Measurements from ENCODE around the gene CHMP3. TPM values are rescaled to one million over a fixed set of nuclear protein-coding genes. Genes with fewer than 3 reads are reported as not detected.

The CHMP3 gene
- total RNA-seq, 1 experiment from 2014 or later: 123 TPM

- Mint-ChIP-seq H3K27ac (ENCODE audit: low read depth, unreplicated experiment) (no peak overlapping the region), H3K36me3 (ENCODE audit: insufficient read depth, unreplicated experiment) (peaks cover 86% of the 10 kb centered on the region), H3K4me1 (ENCODE audit: insufficient read depth, unreplicated experiment) (no peaks in the 10 kb centered on the region), H3K9me3 (ENCODE audit: unreplicated experiment) (no peaks in the 10 kb centered on the region), H3K27me3 (ENCODE audit: insufficient read depth, unreplicated experiment) (no peaks in the 10 kb centered on the region), H3K4me3 (ENCODE audit: unreplicated experiment) (no peak overlapping the region)
- no peak for DNase-seq (ENCODE audit: unreplicated experiment)
- BruUV-seq (replicated peaks): TSS peak; percentile 34
- ChIA-PET CTCF (no interaction called here), POLR2A (interaction anchor here (0.6 to 1.7 kb wide), 5 partner anchors 8 to 292 kb away, joined by 3 to 9 read pairs (median 3); no protein-coding TSS in a partner anchor)
- TF ChIP-seq, protein P1, sequence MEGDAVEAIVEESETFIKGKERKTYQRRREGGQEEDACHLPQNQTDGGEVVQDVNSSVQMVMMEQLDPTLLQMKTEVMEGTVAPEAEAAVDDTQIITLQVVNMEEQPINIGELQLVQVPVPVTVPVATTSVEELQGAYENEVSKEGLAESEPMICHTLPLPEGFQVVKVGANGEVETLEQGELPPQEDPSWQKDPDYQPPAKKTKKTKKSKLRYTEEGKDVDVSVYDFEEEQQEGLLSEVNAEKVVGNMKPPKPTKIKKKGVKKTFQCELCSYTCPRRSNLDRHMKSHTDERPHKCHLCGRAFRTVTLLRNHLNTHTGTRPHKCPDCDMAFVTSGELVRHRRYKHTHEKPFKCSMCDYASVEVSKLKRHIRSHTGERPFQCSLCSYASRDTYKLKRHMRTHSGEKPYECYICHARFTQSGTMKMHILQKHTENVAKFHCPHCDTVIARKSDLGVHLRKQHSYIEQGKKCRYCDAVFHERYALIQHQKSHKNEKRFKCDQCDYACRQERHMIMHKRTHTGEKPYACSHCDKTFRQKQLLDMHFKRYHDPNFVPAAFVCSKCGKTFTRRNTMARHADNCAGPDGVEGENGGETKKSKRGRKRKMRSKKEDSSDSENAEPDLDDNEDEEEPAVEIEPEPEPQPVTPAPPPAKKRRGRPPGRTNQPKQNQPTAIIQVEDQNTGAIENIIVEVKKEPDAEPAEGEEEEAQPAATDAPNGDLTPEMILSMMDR (IDR thresholded peaks at IDR 0.05; ENCODE audit: unreplicated experiment): no peak
- intact Hi-C loops (cut with micrococcal nuclease): no loop called here
Observed at GRCh38 chr2:86492048-86492453, 71.2 kb downstream of the CHMP3 start.

DNA sequence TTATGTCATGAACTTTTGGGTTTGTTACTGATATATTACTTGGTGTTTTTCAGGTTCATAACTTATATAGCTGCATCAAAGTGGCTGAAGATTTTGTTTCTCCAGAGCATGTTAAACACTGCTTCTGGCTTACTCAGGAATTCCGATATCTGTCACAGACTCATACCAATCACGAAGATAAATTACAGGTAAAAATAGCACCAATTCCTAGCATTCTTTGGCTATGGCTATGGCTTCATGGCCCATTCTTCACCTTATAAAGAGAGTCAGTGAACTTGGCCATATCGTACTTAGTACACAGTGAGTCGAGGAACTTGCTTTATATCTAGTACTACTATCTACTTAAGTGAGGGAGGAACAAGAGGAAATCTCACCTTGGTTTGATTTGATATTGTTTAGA, 72.2 kb downstream of the CHMP3 start:
- no peaks in the 10 kb centered on the region for H3K27me3 Mint-ChIP-seq (ENCODE audit: insufficient read depth, unreplicated experiment)
- TF ChIP-seq, protein P1 (IDR thresholded peaks at IDR 0.05; ENCODE audit: unreplicated experiment): no peak
- ChIA-PET CTCF (interaction anchor here (0.6 kb wide), 1 partner anchor 7 kb away, joined by 3 read pairs; no protein-coding TSS in a partner anchor), POLR2A (interaction anchor here (0.5 to 1.7 kb wide), 4 partner anchors 12 to 212 kb away, joined by 3 to 9 read pairs (median 3); no protein-coding TSS in a partner anchor)
- peaks cover 90% of the 10 kb centered on the region for H3K36me3 Mint-ChIP-seq (ENCODE audit: insufficient read depth, unreplicated experiment)
- no peaks in the 10 kb centered on the region for H3K9me3 Mint-ChIP-seq (ENCODE audit: unreplicated experiment)
- H3K4me1 Mint-ChIP-seq (ENCODE audit: insufficient read depth, unreplicated experiment): no peaks in the 10 kb centered on the region
- DNase-seq (ENCODE audit: unreplicated experiment): no peak
- intact Hi-C loops (cut with micrococcal nuclease): no loop called here
- no TSS peak for BruUV-seq (replicated peaks)
- no peak overlapping the region for H3K4me3 Mint-ChIP-seq (ENCODE audit: unreplicated experiment)
- H3K27ac Mint-ChIP-seq (ENCODE audit: low read depth, unreplicated experiment): no peak overlapping the region

- no peaks in the 10 kb centered on the region for H3K27me3 Mint-ChIP-seq (ENCODE audit: insufficient read depth, unreplicated experiment)
- TF ChIP-seq, protein P1 (IDR thresholded peaks at IDR 0.05; ENCODE audit: unreplicated experiment): no peak
- DNase-seq (ENCODE audit: unreplicated experiment): no peak
- no peaks in the 10 kb centered on the region for H3K9me3 Mint-ChIP-seq (ENCODE audit: unreplicated experiment)
- no peak overlapping the region for H3K27ac Mint-ChIP-seq (ENCODE audit: low read depth, unreplicated experiment)
- BruUV-seq (replicated peaks): no TSS peak
- CTCF ChIA-PET: interaction anchor here (0.6 to 0.7 kb wide), 3 partner anchors 11 to 1472 kb away, joined by 3 to 4 read pairs (median 3); no protein-coding TSS in a partner anchor
- POLR2A ChIA-PET: interaction anchor here (0.8 kb wide), 1 partner anchor 8 kb away, joined by 3 read pairs; no protein-coding TSS in a partner anchor
- peaks cover 93% of the 10 kb centered on the region for H3K36me3 Mint-ChIP-seq (ENCODE audit: insufficient read depth, unreplicated experiment)
- intact Hi-C loops (cut with micrococcal nuclease): no loop called here
- no peaks in the 10 kb centered on the region for H3K4me1 Mint-ChIP-seq (ENCODE audit: insufficient read depth, unreplicated experiment)
- no peak overlapping the region for H3K4me3 Mint-ChIP-seq (ENCODE audit: unreplicated experiment)
Observed at GRCh38 chr2:86490245-86490644, 73.0 kb downstream of the CHMP3 start.

- Mint-ChIP-seq H3K27ac (ENCODE audit: low read depth, unreplicated experiment) (no peak overlapping the region), H3K36me3 (ENCODE audit: insufficient read depth, unreplicated experiment) (peaks cover 93% of the 10 kb centered on the region), H3K27me3 (ENCODE audit: insufficient read depth, unreplicated experiment) (no peaks in the 10 kb centered on the region), H3K9me3 (ENCODE audit: unreplicated experiment) (no peaks in the 10 kb centered on the region), H3K4me1 (ENCODE audit: insufficient read depth, unreplicated experiment) (no peaks in the 10 kb centered on the region), H3K4me3 (ENCODE audit: unreplicated experiment) (no peak overlapping the region)
- POLR2A ChIA-PET: interaction anchor here (0.5 to 0.8 kb wide), 2 partner anchors 9 to 73 kb away, joined by 3 read pairs; no protein-coding TSS in a partner anchor
- intact Hi-C loops (cut with micrococcal nuclease): no loop called here
- TF ChIP-seq, protein P1 (IDR thresholded peaks at IDR 0.05; ENCODE audit: unreplicated experiment): no peak
- CTCF ChIA-PET: no interaction called here
- BruUV-seq (replicated peaks): no TSS peak
- no peak for DNase-seq (ENCODE audit: unreplicated experiment)
Observed at GRCh38 chr2:86489542-86489941, 73.7 kb downstream of the CHMP3 start.

Data from MCF 10A (cell line).